SU-DHL-6 (cell line): ENCODE data around the gene RPLP1.

ENCODE experiments used
- EZH2phosphoT487 ChIP-seq: fragments of 200-600 bp; sonication (generic), shearing (Covaris generic); conservative IDR thresholded peaks from 2 replicates; pipeline ENCODE4 v1.6.1; 2018; ENCODE audit warnings: mild to moderate bottlenecking, antibody characterized with exemption, low read length, moderate library complexity, mixed read lengths
- TF ChIP-seq, protein P1 (sequence below): fragments of 200-600 bp; sonication (generic); IDR thresholded peaks from one replicate; pipeline ENCODE4 v1.5.1; 2017; ENCODE audit warnings: antibody characterized with exemption, mild to moderate bottlenecking, low read length, moderate library complexity; ENCODE audit not compliant: insufficient read depth, poor library complexity, severe bottlenecking

DNA sequence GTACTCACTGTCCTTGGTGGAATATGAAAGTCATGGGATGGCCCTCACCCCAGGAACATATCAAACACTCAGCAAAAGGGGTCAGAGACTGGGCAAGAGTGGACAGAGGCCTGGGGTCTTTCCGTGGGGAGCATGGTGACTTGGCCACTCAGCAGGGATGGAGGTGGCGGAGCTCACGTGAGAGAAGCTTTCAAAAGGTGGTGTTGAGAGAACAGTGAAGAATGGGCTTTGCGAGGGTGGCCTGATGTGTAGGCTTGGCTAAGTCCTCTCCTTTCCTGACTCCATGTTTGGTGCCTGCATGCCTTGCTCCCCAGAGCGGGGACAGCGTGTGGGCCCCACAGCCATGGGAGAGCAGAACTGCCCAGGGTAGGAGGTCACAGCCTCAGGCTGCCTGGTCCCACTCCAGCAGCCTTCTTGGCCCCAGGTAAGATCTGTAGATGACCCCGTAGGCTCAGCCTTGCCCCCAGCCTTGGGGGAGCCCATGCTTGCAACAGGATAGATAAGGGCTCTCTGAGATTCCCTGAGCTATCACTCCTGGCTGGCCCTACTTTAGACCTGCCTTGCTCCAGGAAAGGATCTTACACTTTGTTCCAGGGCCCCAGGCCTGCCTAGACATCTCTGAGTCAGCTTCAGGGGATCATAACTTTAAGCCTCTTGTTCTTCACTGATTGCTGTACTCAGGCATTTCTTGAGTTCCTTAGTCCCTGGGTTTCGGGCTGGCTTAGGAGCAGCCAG, 17.0 kb downstream of the RPLP1 start:
- TF ChIP-seq, protein P1, sequence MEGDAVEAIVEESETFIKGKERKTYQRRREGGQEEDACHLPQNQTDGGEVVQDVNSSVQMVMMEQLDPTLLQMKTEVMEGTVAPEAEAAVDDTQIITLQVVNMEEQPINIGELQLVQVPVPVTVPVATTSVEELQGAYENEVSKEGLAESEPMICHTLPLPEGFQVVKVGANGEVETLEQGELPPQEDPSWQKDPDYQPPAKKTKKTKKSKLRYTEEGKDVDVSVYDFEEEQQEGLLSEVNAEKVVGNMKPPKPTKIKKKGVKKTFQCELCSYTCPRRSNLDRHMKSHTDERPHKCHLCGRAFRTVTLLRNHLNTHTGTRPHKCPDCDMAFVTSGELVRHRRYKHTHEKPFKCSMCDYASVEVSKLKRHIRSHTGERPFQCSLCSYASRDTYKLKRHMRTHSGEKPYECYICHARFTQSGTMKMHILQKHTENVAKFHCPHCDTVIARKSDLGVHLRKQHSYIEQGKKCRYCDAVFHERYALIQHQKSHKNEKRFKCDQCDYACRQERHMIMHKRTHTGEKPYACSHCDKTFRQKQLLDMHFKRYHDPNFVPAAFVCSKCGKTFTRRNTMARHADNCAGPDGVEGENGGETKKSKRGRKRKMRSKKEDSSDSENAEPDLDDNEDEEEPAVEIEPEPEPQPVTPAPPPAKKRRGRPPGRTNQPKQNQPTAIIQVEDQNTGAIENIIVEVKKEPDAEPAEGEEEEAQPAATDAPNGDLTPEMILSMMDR: no peak
- no peak for TF ChIP-seq EZH2phosphoT487
